ENCODE measurements around the gene ADNP.

ADNP gene

DNA sequence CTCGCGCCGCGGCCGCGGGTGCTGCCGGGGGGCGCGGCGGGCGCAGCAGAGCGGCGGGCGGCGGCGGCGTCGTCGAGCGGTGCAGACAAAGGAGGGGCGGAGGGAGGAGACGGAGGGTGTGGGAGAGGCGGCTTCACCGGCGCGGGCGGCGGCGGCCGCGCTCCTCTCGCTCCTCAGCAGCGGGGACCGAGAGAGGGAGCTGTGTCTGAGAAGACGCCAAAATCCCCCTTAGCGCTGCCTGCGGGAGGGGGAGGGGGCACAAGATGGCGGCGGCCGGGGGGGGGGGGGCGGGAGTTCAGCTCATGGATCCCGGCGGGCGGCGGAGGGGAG, 296 bp downstream of the ADNP start:
- WGBS (ENCODE audit: extremely low coverage, insufficient coverage, insufficient read length): no CpG with 5 or more reads among the region's 45 CpGs
- H4K8ac ChIP-seq (ENCODE audit: low read depth, low read length): peak overlapping the region; percentile 94

DNA sequence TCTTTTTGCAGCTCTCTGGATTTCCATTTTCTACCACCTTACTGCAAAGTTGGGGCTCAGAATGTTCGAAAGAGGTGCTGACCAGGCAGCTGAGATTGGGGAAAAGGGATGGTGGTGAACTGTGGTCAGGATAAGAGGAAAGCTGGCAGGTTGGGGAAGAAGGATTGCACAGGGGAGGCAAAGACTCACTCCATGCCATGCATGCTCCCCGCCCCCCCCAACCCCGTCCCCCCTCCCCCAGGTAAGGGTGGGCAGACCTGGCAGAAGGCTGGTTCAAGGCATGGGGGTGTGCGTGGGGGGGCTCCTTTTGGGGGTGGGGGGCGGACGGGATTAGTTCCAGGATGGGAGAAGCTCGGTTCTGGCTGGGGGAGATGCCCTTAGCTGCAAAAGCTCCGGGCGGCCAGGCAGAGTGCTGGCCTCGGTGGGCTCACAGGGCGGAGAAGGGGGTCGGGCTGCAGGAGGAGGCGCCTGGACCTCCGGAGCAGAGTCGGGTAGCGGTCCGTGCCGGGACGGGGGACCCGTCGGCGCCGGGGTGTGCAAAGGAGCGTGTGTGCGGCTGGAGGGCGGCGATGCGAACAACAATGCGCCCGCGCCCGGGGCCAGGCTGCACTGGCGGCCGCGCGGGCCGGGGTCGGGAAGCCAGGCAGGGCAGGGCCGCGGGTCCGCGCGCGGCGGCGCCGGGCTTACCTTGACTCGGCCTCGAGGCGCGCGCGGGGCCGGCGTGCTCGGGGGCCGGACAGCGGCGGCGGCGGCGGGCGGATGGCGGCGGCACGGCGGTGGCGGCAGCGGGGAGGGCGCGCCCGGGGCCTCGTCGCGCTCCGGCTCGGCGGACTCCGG, 880 bp downstream of the ADNP start:
- peak overlapping the region; percentile 100 for H3K4ac ChIP-seq (ENCODE audit: low read depth, low read length)
- H3K4me2 ChIP-seq (ENCODE audit: low read length): peak overlapping the region; percentile 83
- H3K27me3 ChIP-seq (ENCODE audit: insufficient read depth, low read length): no peaks in the 10 kb centered on the region
- peak overlapping the region; percentile 100 for H3K14ac ChIP-seq (ENCODE audit: low read length)
- peaks cover 7% of the 10 kb centered on the region in 2 experiments for H3K4me1 ChIP-seq (ENCODE audit: control insufficient read depth in 1 of 2, insufficient read depth in 2 of 2, low read length in 2 of 2)
- peak in 1 of 2 donors; percentile 46 for DNase-seq
- peak overlapping the region; percentile 99 for H3K9ac ChIP-seq (ENCODE audit: low read length)
- peaks cover 23% of the 10 kb centered on the region for H3K79me2 ChIP-seq (ENCODE audit: control insufficient read depth, insufficient read depth, low read length, poor library complexity)
- H2AK5ac ChIP-seq (ENCODE audit: low read length): peak overlapping the region; percentile 92
- H3K23ac ChIP-seq (ENCODE audit: low read length): no peak overlapping the region
- peak overlapping the region; percentile 91 for H2AFZ ChIP-seq (ENCODE audit: insufficient read depth, low read length, poor library complexity)
- H3K18ac ChIP-seq (ENCODE audit: low read length): peak overlapping the region; percentile 93
- peak overlapping the region; percentile 95 for H3K27ac ChIP-seq (ENCODE audit: low read depth, low read length)
- no peaks in the 10 kb centered on the region for H3K9me3 ChIP-seq (ENCODE audit: insufficient read depth, low read depth, low read length)
- H2BK12ac ChIP-seq (ENCODE audit: low read length): peak overlapping the region; percentile 46
- peak overlapping the region; percentile 98 for H4K8ac ChIP-seq (ENCODE audit: low read depth, low read length)
- peak overlapping the region; percentile 97 for H2BK5ac ChIP-seq (ENCODE audit: low read depth, low read length, poor library complexity)
- no CpG with 5 or more reads among the region's 79 CpGs for WGBS (ENCODE audit: extremely low coverage, insufficient coverage, insufficient read length)
- H3K79me1 ChIP-seq (ENCODE audit: low read length): peaks cover 16% of the 10 kb centered on the region
- peak overlapping the region; percentile 96 for H3K4me3 ChIP-seq (ENCODE audit: low read depth, low read length)
- H4K12ac ChIP-seq (ENCODE audit: low read depth, low read length): peak overlapping the region; percentile 98
- H2BK120ac ChIP-seq (ENCODE audit: insufficient read depth, low read length, poor library complexity): peak overlapping the region; percentile 65
- peaks cover 7 to 9% of the 10 kb centered on the region in 2 experiments for H3K36me3 ChIP-seq (ENCODE audit: control insufficient read depth in 1 of 2, insufficient read depth in 2 of 2, low read length in 2 of 2)
- peak overlapping the region; percentile 100 for H4K91ac ChIP-seq (ENCODE audit: low read depth, low read length)

More for the DNA sequence above, 296 bp downstream of the ADNP start:
- Histone ChIP-seq H2BK120ac (ENCODE audit: insufficient read depth, low read length, poor library complexity) (peak overlapping the region; percentile 94), H2BK12ac (ENCODE audit: low read length) (no peak overlapping the region), H3K4me1 (ENCODE audit: control insufficient read depth in 1 of 2, insufficient read depth in 2 of 2, low read length in 2 of 2) (peaks cover 7% of the 10 kb centered on the region in 2 experiments), H2BK5ac (ENCODE audit: low read depth, low read length, poor library complexity) (peak overlapping the region; percentile 95), H4K91ac (ENCODE audit: low read depth, low read length) (peak overlapping the region; percentile 100), H3K79me1 (ENCODE audit: low read length) (peaks cover 16% of the 10 kb centered on the region), H3K18ac (ENCODE audit: low read length) (peak overlapping the region; percentile 93), H2AFZ (ENCODE audit: insufficient read depth, low read length, poor library complexity) (peak overlapping the region; percentile 53), H3K14ac (ENCODE audit: low read length) (peak overlapping the region; percentile 100), H3K36me3 (ENCODE audit: control insufficient read depth in 1 of 2, insufficient read depth in 2 of 2, low read length in 2 of 2) (peaks cover 3 to 6% of the 10 kb centered on the region in 2 experiments), H3K4me2 (ENCODE audit: low read length) (no peak overlapping the region), H2AK5ac (ENCODE audit: low read length) (peak overlapping the region; percentile 85), H3K79me2 (ENCODE audit: control insufficient read depth, insufficient read depth, low read length, poor library complexity) (peaks cover 19% of the 10 kb centered on the region), H3K4me3 (ENCODE audit: low read depth, low read length) (peak overlapping the region; percentile 96), H4K12ac (ENCODE audit: low read depth, low read length) (peak overlapping the region; percentile 93), H3K23ac (ENCODE audit: low read length) (no peak overlapping the region), H3K27ac (ENCODE audit: low read depth, low read length) (peak overlapping the region; percentile 95), H3K27me3 (ENCODE audit: insufficient read depth, low read length) (no peaks in the 10 kb centered on the region), H3K9ac (ENCODE audit: low read length) (peak overlapping the region; percentile 83), H3K9me3 (ENCODE audit: insufficient read depth, low read depth, low read length) (no peaks in the 10 kb centered on the region), H3K4ac (ENCODE audit: low read depth, low read length) (peak overlapping the region; percentile 97)
- no peak for DNase-seq

DNA sequence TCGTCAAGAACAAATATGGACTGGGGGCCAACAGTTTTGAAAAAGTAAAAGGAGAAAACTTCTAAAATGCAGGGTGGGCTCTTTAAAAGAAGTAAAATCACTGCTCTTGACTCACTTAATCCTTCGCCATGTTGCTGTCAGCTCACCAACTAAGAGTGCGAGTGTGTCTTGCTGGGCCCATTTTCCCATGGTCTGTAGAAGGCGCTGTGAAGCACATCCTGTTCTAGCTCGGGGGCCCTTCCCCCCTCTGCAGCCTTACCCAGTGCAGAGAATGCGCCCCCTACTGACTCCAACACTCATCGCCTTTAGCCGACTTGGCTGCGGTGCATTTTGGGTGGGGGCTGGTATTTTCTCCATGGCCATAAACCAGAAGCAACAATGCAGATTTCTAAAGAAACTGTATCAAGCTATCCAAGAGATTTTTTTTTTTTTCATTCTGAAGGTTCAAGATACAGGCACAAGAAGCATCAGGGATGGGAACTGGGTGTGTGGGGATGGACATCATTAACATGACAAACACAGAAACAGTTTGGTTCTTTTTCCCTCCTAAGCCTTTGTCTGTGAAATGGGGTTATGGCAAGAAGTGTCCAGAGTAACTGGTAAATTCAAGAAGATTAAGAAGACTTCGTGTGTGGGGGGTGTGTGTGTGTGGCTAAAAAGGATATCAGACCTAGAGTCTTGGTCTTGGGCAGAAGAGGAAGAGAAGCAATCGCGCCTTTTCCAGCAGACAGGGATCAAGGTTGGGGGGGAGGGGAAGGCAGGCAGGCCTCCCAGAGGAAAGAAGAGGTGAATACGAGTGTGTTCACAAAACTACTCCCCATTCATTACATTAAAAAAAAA, 1.7 kb downstream of the ADNP start:
- H3K23ac ChIP-seq (ENCODE audit: low read length): no peak overlapping the region
- no peaks in the 10 kb centered on the region for H3K27me3 ChIP-seq (ENCODE audit: insufficient read depth, low read length)
- H3K27ac ChIP-seq (ENCODE audit: low read depth, low read length): peak overlapping the region; percentile 62
- H3K4ac ChIP-seq (ENCODE audit: low read depth, low read length): peak overlapping the region; percentile 96
- H3K79me1 ChIP-seq (ENCODE audit: low read length): peaks cover 16% of the 10 kb centered on the region
- H2BK120ac ChIP-seq (ENCODE audit: insufficient read depth, low read length, poor library complexity): no peak overlapping the region
- no peak overlapping the region for H4K12ac ChIP-seq (ENCODE audit: low read depth, low read length)
- peaks cover 7 to 9% of the 10 kb centered on the region in 2 experiments for H3K36me3 ChIP-seq (ENCODE audit: control insufficient read depth in 1 of 2, insufficient read depth in 2 of 2, low read length in 2 of 2)
- peaks cover 7% of the 10 kb centered on the region in 2 experiments for H3K4me1 ChIP-seq (ENCODE audit: control insufficient read depth in 1 of 2, insufficient read depth in 2 of 2, low read length in 2 of 2)
- no peak overlapping the region for H2AK5ac ChIP-seq (ENCODE audit: low read length)
- peak overlapping the region; percentile 92 for H3K9ac ChIP-seq (ENCODE audit: low read length)
- peak overlapping the region; percentile 83 for H3K4me2 ChIP-seq (ENCODE audit: low read length)
- WGBS (ENCODE audit: extremely low coverage, insufficient coverage, insufficient read length): no CpG with 5 or more reads among the region's 13 CpGs
- H2AFZ ChIP-seq (ENCODE audit: insufficient read depth, low read length, poor library complexity): no peak overlapping the region
- H3K4me3 ChIP-seq (ENCODE audit: low read depth, low read length): peak overlapping the region; percentile 96
- no peak overlapping the region for H2BK12ac ChIP-seq (ENCODE audit: low read length)
- H2BK5ac ChIP-seq (ENCODE audit: low read depth, low read length, poor library complexity): peak overlapping the region; percentile 25
- peak; percentile 92 to 95 for DNase-seq
- peak overlapping the region; percentile 81 for H3K14ac ChIP-seq (ENCODE audit: low read length)
- H4K91ac ChIP-seq (ENCODE audit: low read depth, low read length): peak overlapping the region; percentile 63
- no peak overlapping the region for H3K18ac ChIP-seq (ENCODE audit: low read length)
- peaks cover 23% of the 10 kb centered on the region for H3K79me2 ChIP-seq (ENCODE audit: control insufficient read depth, insufficient read depth, low read length, poor library complexity)
- peak overlapping the region; percentile 63 for H4K8ac ChIP-seq (ENCODE audit: low read depth, low read length)
- H3K9me3 ChIP-seq (ENCODE audit: insufficient read depth, low read depth, low read length): no peaks in the 10 kb centered on the region

GRCh38 chr20:50928469-50928868, 2.8 kb downstream of the ADNP start:
- peak in 1 of 2 donors; percentile 52 for DNase-seq
- no peak overlapping the region for H4K91ac ChIP-seq (ENCODE audit: low read depth, low read length)
- H3K27me3 ChIP-seq (ENCODE audit: insufficient read depth, low read length): no peaks in the 10 kb centered on the region
- no peak overlapping the region for H4K12ac ChIP-seq (ENCODE audit: low read depth, low read length)
- H3K36me3 ChIP-seq (ENCODE audit: control insufficient read depth in 1 of 2, insufficient read depth in 2 of 2, low read length in 2 of 2): peaks cover 8 to 10% of the 10 kb centered on the region in 2 experiments
- no CpG with 5 or more reads among the region's 5 CpGs for WGBS (ENCODE audit: extremely low coverage, insufficient coverage, insufficient read length)
- no peak overlapping the region for H3K27ac ChIP-seq (ENCODE audit: low read depth, low read length)
- H2AFZ ChIP-seq (ENCODE audit: insufficient read depth, low read length, poor library complexity): no peak overlapping the region
- peaks cover 16% of the 10 kb centered on the region for H3K79me1 ChIP-seq (ENCODE audit: low read length)
- H3K4me2 ChIP-seq (ENCODE audit: low read length): peak overlapping the region; percentile 83
- H3K14ac ChIP-seq (ENCODE audit: low read length): no peak overlapping the region
- no peak overlapping the region for H2BK5ac ChIP-seq (ENCODE audit: low read depth, low read length, poor library complexity)
- no peak overlapping the region for H4K8ac ChIP-seq (ENCODE audit: low read depth, low read length)
- no peak overlapping the region for H3K18ac ChIP-seq (ENCODE audit: low read length)
- H3K79me2 ChIP-seq (ENCODE audit: control insufficient read depth, insufficient read depth, low read length, poor library complexity): peaks cover 29% of the 10 kb centered on the region
- H3K4ac ChIP-seq (ENCODE audit: low read depth, low read length): peak overlapping the region; percentile 61
- H2BK12ac ChIP-seq (ENCODE audit: low read length): no peak overlapping the region
- H3K23ac ChIP-seq (ENCODE audit: low read length): no peak overlapping the region
- no peak overlapping the region for H2AK5ac ChIP-seq (ENCODE audit: low read length)
- no peak overlapping the region for H2BK120ac ChIP-seq (ENCODE audit: insufficient read depth, low read length, poor library complexity)
- no peak overlapping the region for H3K9ac ChIP-seq (ENCODE audit: low read length)
- H3K9me3 ChIP-seq (ENCODE audit: insufficient read depth, low read depth, low read length): no peaks in the 10 kb centered on the region
- no peak overlapping the region for H3K4me3 ChIP-seq (ENCODE audit: low read depth, low read length)
- peaks cover 7 to 8% of the 10 kb centered on the region in 2 experiments for H3K4me1 ChIP-seq (ENCODE audit: control insufficient read depth in 1 of 2, insufficient read depth in 2 of 2, low read length in 2 of 2)

All from trophoblast cell (in vitro differentiated cells and primary cell).